ENCODE data around the gene FILIP1.
"Not testable (repeated sequence)": the region's sequence is repeated elsewhere in the genome, so short reads cannot be mapped to it uniquely, and the experiment has no call there.

FILIP1 gene

DNA sequence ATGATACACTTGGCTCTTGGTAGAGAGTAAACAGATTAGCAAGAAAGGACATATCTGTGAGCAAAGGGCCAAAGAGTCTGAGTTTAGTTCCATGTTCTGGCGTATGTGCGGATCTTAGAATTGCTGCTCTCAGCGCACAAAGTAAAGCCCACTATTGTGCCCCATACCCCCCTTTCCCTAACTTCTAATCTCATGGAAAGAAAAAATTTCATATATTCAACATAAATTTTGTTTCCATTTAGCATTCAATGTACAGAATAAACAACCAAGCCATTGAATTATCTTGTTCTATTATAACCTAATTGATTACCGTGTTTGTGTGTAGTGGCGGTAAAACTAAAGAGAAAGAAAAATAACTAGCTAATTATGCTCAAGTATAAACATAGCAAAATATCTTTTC, 30.5 kb downstream of the FILIP1 start:
- Histone ChIP-seq H3K4me1 (no peaks in the 10 kb centered on the region), H3K36me3 (replicated peaks) (no peaks in the 10 kb centered on the region), H3K4me3 (no peak overlapping the region), H3K9me3 (no peaks in the 10 kb centered on the region), H3K27me3 (ENCODE audit: low read depth) (no peaks in the 10 kb centered on the region)
- no peak for DNase-seq (ENCODE audit: low spot score in 2 of 2)
- in situ Hi-C loops (cut with MboI; ENCODE audit: low sequenced_read_pairs), result no loop called here

GRCh38 chr6:75460681-75461080, 32.9 kb downstream of the FILIP1 start:
- Histone ChIP-seq H3K9me3 (no peaks in the 10 kb centered on the region), H3K36me3 (replicated peaks) (no peaks in the 10 kb centered on the region), H3K27me3 (ENCODE audit: low read depth) (no peaks in the 10 kb centered on the region), H3K4me3 (no peak overlapping the region), H3K4me1 (no peaks in the 10 kb centered on the region)
- in situ Hi-C loops (cut with MboI; ENCODE audit: low sequenced_read_pairs), result no loop called here
- DNase-seq (ENCODE audit: low spot score in 2 of 2), result no peak

- in situ Hi-C loops (cut with MboI; ENCODE audit: low sequenced_read_pairs), result no loop called here
- Histone ChIP-seq H3K4me3 (no peak overlapping the region), H3K36me3 (replicated peaks) (no peaks in the 10 kb centered on the region), H3K9me3 (no peaks in the 10 kb centered on the region), H3K4me1 (no peaks in the 10 kb centered on the region), H3K27me3 (ENCODE audit: low read depth) (no peaks in the 10 kb centered on the region)
- DNase-seq (ENCODE audit: low spot score in 2 of 2), result no peak
These were observed 34.7 kb downstream of the FILIP1 start for GRCh38 chr6:75458895-75459294.

- no peak for DNase-seq (ENCODE audit: low spot score in 2 of 2)
- H3K4me3 ChIP-seq, result no peak overlapping the region
- H3K9me3 ChIP-seq, result no peaks in the 10 kb centered on the region
- in situ Hi-C loops (cut with MboI; ENCODE audit: low sequenced_read_pairs), result no loop called here
- H3K36me3 ChIP-seq (replicated peaks), result no peaks in the 10 kb centered on the region
- H3K27me3 ChIP-seq (ENCODE audit: low read depth), result no peaks in the 10 kb centered on the region
- no peaks in the 10 kb centered on the region for H3K4me1 ChIP-seq
These were observed 42.7 kb downstream of the FILIP1 start for GRCh38 chr6:75450903-75451302.

DNA sequence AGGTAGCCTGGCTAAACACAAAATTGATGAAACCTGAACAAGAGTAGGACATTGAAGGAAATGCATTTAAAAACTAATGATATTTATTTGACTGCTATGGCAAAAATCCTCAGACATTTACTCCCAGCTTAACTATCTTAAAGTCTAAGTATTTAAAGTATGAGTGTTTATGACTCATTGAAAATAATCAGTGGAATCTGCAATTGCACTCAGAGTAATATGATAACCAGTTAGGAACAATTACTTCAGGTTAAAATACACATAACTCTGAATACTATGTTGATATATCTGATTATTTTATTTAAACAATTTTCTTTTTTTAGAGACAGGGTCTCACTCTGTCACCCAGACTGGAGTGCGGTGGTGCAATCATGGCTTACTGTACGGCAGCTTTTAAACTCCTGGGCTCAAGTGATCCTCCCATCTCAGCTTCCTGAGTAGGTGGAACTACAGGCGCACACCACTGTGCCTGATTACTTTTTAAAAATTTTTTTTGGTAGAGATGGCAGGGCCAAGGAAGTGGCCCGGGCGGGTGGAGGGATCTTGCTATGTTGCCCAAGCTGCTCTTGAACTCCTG, 43.9 kb downstream of the FILIP1 start:
- Histone ChIP-seq H3K4me1 (no peaks in the 10 kb centered on the region), H3K36me3 (replicated peaks) (no peaks in the 10 kb centered on the region), H3K4me3 (no peak overlapping the region), H3K9me3 (no peaks in the 10 kb centered on the region), H3K27me3 (ENCODE audit: low read depth) (no peaks in the 10 kb centered on the region)
- DNase-seq (ENCODE audit: low spot score in 2 of 2), result no peak
- in situ Hi-C loops (cut with MboI; ENCODE audit: low sequenced_read_pairs), result no loop called here

GRCh38 chr6:75446241-75446880, 47.2 kb downstream of the FILIP1 start:
- H3K36me3 ChIP-seq (replicated peaks), result no peaks in the 10 kb centered on the region
- in situ Hi-C loops (cut with MboI; ENCODE audit: low sequenced_read_pairs), result no loop called here
- H3K4me3 ChIP-seq, result no peak overlapping the region
- no peaks in the 10 kb centered on the region for H3K4me1 ChIP-seq
- peaks cover 5% of the 10 kb centered on the region; the same call in 1 of the 2 replicates for H3K27me3 ChIP-seq (ENCODE audit: low read depth)
- no peak for DNase-seq (ENCODE audit: low spot score in 2 of 2)
- H3K9me3 ChIP-seq, result no peaks in the 10 kb centered on the region

DNA sequence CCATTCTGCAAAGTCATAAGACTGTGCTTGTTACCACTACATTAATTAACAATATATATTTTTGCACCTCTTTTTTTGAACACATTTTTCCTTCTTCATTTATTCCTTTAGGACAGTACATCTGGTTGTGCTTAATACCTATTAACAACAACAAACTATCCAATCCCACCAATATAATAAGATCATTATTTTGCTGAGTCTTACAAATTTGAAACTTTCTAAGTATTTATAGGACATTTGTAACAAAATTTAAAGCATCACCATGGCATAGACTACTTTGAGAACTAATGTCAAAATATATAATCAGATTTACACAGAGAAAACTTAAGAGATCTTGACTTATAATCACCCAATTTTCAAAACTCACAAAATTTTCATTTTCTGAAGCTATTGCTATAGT, 47.9 kb downstream of the FILIP1 start:
- Histone ChIP-seq H3K36me3 (replicated peaks) (no peaks in the 10 kb centered on the region), H3K4me1 (no peaks in the 10 kb centered on the region), H3K27me3 (ENCODE audit: low read depth) (peaks cover 5% of the 10 kb centered on the region; the same call in 1 of the 2 replicates), H3K4me3 (no peak overlapping the region), H3K9me3 (no peaks in the 10 kb centered on the region)
- DNase-seq (ENCODE audit: low spot score in 2 of 2), result no peak
- in situ Hi-C loops (cut with MboI; ENCODE audit: low sequenced_read_pairs), result no loop called here

DNA sequence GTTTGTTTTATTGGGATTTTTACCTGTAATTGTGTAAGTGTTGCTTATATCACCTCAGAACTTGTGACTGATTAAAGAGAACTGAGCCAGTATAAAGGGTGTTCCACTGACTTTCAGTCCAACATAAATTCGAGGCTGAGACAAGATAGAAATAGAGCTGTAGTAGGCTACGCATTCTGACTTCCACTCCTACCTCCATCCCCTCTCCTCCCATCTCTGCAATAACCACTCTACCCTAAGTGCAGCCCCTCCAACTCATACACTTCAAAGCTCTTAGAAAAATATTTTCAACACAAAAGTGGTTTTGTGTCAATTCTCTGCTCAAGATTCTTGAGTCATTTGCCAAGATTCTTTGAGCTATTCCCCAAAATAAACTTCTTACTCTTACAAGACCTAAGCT, 48.7 kb downstream of the FILIP1 start:
- Histone ChIP-seq H3K27me3 (ENCODE audit: low read depth) (peaks cover 5% of the 10 kb centered on the region; the same call in 1 of the 2 replicates), H3K9me3 (no peaks in the 10 kb centered on the region), H3K4me3 (no peak overlapping the region), H3K36me3 (replicated peaks) (no peaks in the 10 kb centered on the region), H3K4me1 (no peaks in the 10 kb centered on the region)
- DNase-seq (ENCODE audit: low spot score in 2 of 2), result no peak
- in situ Hi-C loops (cut with MboI; ENCODE audit: low sequenced_read_pairs), result no loop called here

DNA sequence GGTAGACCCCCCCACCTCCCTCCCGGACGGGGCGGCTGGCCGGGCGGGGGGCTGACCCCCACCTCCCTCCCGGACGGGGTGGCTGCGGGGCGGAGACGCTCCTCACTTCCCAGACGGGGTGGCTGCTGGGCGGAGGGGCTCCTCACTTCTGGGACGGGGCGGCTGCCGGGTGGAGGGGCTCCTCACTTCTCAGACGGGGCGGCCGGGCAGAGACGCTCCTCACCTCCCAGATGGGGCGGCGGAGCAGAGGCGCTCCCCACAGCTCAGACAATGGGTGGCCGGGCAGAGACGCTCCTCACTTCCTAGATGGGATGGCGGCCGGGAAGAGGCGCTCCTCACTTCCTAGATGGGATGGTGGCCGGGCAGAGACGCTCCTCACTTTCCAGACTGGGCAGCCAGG, 51.7 kb downstream of the FILIP1 start:
- H3K36me3 ChIP-seq (replicated peaks); H3K4me1 ChIP-seq; H3K27me3 ChIP-seq (ENCODE audit: low read depth); H3K4me3 ChIP-seq; H3K9me3 ChIP-seq; in situ Hi-C loops (cut with MboI; ENCODE audit: low sequenced_read_pairs); DNase-seq (ENCODE audit: low spot score in 2 of 2): not testable (repeated sequence)

- H3K9me3 ChIP-seq; H3K4me3 ChIP-seq; H3K36me3 ChIP-seq (replicated peaks); H3K4me1 ChIP-seq; H3K27me3 ChIP-seq (ENCODE audit: low read depth); DNase-seq (ENCODE audit: low spot score in 2 of 2); in situ Hi-C loops (cut with MboI; ENCODE audit: low sequenced_read_pairs): not testable (repeated sequence)
These were observed 52.1 kb downstream of the FILIP1 start for GRCh38 chr6:75441479-75441878.

GRCh38 chr6:75438442-75439116, 55.0 kb downstream of the FILIP1 start:
- in situ Hi-C loops (cut with MboI; ENCODE audit: low sequenced_read_pairs), result no loop called here
- Histone ChIP-seq H3K9me3 (no peaks in the 10 kb centered on the region), H3K27me3 (ENCODE audit: low read depth) (no peaks in the 10 kb centered on the region), H3K4me1 (peaks cover 3% of the 10 kb centered on the region; the same call in 1 of the 2 replicates), H3K4me3 (no peak overlapping the region), H3K36me3 (replicated peaks) (no peaks in the 10 kb centered on the region)
- no peak for DNase-seq (ENCODE audit: low spot score in 2 of 2)

DNA sequence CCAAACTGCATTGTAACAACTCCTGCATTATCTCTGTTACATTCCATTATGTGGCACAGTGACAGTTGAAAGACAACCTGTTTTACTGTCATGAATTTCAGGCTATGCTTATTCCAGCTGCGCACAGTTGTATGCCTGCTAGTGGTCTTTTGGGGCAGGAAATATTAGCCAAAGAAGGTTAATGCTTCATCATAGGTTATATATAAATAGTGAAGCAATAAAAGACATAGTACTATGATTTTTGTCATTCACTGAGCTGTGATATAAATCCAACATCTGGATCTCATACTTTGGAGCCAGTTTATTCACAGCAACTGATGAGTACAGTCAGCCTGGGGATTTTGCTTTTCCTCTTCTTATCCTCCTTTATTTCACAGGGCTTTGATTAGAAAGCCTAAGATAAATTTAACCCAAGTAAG, 55.6 kb downstream of the FILIP1 start:
- Histone ChIP-seq H3K9me3 (no peaks in the 10 kb centered on the region), H3K4me3 (no peak overlapping the region), H3K27me3 (ENCODE audit: low read depth) (no peaks in the 10 kb centered on the region), H3K4me1 (peaks cover 3% of the 10 kb centered on the region; the same call in 1 of the 2 replicates), H3K36me3 (replicated peaks) (no peaks in the 10 kb centered on the region)
- no peak for DNase-seq (ENCODE audit: low spot score in 2 of 2)
- in situ Hi-C loops (cut with MboI; ENCODE audit: low sequenced_read_pairs), result no loop called here

- no peaks in the 10 kb centered on the region for H3K27me3 ChIP-seq (ENCODE audit: low read depth)
- H3K4me3 ChIP-seq, result no peak overlapping the region
- H3K36me3 ChIP-seq (replicated peaks), result no peaks in the 10 kb centered on the region
- H3K4me1 ChIP-seq, result peaks cover 3% of the 10 kb centered on the region; the same call in 1 of the 2 replicates
- in situ Hi-C loops (cut with MboI; ENCODE audit: low sequenced_read_pairs), result no loop called here
- DNase-seq (ENCODE audit: low spot score in 2 of 2), result no peak
- no peaks in the 10 kb centered on the region for H3K9me3 ChIP-seq
These were observed 56.1 kb downstream of the FILIP1 start for GRCh38 chr6:75437421-75437891.

GRCh38 chr6:75436869-75437268, 56.7 kb downstream of the FILIP1 start:
- Histone ChIP-seq H3K4me1 (peaks cover 3% of the 10 kb centered on the region; the same call in 1 of the 2 replicates), H3K4me3 (no peak overlapping the region), H3K27me3 (ENCODE audit: low read depth) (no peaks in the 10 kb centered on the region), H3K36me3 (replicated peaks) (no peaks in the 10 kb centered on the region), H3K9me3 (no peaks in the 10 kb centered on the region)
- DNase-seq (ENCODE audit: low spot score in 2 of 2), result no peak
- in situ Hi-C loops (cut with MboI; ENCODE audit: low sequenced_read_pairs), result no loop called here

Measured in HAP-1 (cell line).